Endothelial cell of umbilical vein (primary cell): ENCODE results near the gene CARD9.

Experiments
- EZH2 ChIP-seq: IDR thresholded peaks from 2 replicates; pipeline ENCODE4 v1.6.1; 2012; ENCODE audit warnings: borderline replicate concordance, low read depth, mild to moderate bottlenecking, moderate library complexity, low read length, inconsistent platforms; ENCODE audit not compliant: severe bottlenecking
- FOS ChIP-seq: IDR thresholded peaks from 2 replicates; pipeline ENCODE4 v1.6.1; 2011; ENCODE audit warnings: mild to moderate bottlenecking, low read length, moderate library complexity, borderline replicate concordance; ENCODE audit not compliant: insufficient read depth
- JUN ChIP-seq: IDR thresholded peaks from 2 replicates; pipeline ENCODE4 v1.6.1; 2011; ENCODE audit warnings: borderline replicate concordance, low read depth; ENCODE audit not compliant: insufficient read length, insufficient read depth
- MYC ChIP-seq: IDR thresholded peaks from one replicate; pipeline ENCODE4 v1.6.1; 2011; ENCODE audit warnings: mild to moderate bottlenecking, low read depth, low read length
- POLR2A ChIP-seq: IDR thresholded peaks from 2 replicates; pipeline ENCODE4 v1.6.1; 2012; ENCODE audit warnings: low read depth, mild to moderate bottlenecking, control low read depth, low read length
- POLR2AphosphoS5 ChIP-seq: IDR thresholded peaks from 2 replicates; pipeline ENCODE4 v1.6.1; 2012; ENCODE audit warnings: low read depth, mild to moderate bottlenecking, control low read depth, low read length, moderate library complexity; ENCODE audit not compliant: insufficient read depth
- TF ChIP-seq, protein P1 (sequence below), 2 donors: IDR thresholded peaks; 1 replicate in 1 of 2; 2 replicates in 1 of 2; pipeline ENCODE4 v1.5.1; 2011; ENCODE audit warnings: low read length in 2 of 2, mild to moderate bottlenecking in 2 of 2, moderate library complexity in 2 of 2, control low read depth in 1 of 2, inconsistent platforms in 1 of 2, low read depth in 1 of 2; ENCODE audit not compliant: insufficient read depth in 1 of 2; ENCODE audit errors: extremely low read depth in 1 of 2
- TF ChIP-seq, protein P2 (sequence below): IDR thresholded peaks from 2 replicates; pipeline ENCODE4 v1.6.1; 2011; ENCODE audit not compliant: insufficient read depth, insufficient read length

DNA sequence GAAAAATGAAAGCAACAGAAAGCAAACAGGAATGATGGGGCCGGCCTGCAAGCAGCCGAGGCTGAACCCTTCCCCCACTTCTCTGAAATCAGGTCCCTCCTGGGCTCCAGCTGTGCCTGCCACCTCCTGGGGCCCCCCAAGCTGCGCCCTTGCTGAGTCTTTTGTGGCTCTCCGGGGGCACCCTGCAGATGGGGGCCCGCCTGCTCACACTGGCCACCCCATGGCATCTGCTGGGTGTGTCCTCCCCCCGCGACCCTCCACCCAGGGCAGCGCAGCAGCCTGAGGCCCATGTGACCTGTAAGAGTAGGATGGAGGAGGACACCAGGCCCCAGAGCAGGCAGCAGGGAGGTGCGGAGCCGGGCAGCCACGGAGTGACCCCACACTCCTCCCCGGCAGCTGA, 40.4 kb downstream of the CARD9 start:
- TF ChIP-seq, protein P1, sequence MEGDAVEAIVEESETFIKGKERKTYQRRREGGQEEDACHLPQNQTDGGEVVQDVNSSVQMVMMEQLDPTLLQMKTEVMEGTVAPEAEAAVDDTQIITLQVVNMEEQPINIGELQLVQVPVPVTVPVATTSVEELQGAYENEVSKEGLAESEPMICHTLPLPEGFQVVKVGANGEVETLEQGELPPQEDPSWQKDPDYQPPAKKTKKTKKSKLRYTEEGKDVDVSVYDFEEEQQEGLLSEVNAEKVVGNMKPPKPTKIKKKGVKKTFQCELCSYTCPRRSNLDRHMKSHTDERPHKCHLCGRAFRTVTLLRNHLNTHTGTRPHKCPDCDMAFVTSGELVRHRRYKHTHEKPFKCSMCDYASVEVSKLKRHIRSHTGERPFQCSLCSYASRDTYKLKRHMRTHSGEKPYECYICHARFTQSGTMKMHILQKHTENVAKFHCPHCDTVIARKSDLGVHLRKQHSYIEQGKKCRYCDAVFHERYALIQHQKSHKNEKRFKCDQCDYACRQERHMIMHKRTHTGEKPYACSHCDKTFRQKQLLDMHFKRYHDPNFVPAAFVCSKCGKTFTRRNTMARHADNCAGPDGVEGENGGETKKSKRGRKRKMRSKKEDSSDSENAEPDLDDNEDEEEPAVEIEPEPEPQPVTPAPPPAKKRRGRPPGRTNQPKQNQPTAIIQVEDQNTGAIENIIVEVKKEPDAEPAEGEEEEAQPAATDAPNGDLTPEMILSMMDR (IDR thresholded peaks at IDR 0.05; ENCODE audit: extremely low read depth in 1 of 2, insufficient read depth in 1 of 2, low read depth in 1 of 2, low read length in 2 of 2), result no peak
- TF ChIP-seq EZH2 (no peak), POLR2A (no peak), POLR2AphosphoS5 (no peak), FOS (no peak), MYC (no peak), JUN (no peak)
- TF ChIP-seq, protein P2, sequence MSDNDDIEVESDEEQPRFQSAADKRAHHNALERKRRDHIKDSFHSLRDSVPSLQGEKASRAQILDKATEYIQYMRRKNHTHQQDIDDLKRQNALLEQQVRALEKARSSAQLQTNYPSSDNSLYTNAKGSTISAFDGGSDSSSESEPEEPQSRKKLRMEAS, result no peak
